HepG2 (cell line): Measurements from ENCODE around the gene SELENOV. TPM values are rescaled to one million over a fixed set of nuclear protein-coding genes. Genes with fewer than 3 reads are reported as not detected.

Source experiments
- GRHL1 ChIP-seq: sonication (generic); formaldehyde crosslinking; conservative IDR thresholded peaks from 2 replicates; pipeline ENCODE4 v1.8.0; 2022; ENCODE audit warnings: missing genetic modification reagents
- HMGA1 ChIP-seq: sonication (generic); formaldehyde crosslinking; conservative IDR thresholded peaks from 2 replicates; pipeline ENCODE4 v1.4.0; 2020; ENCODE audit warnings: missing genetic modification reagents
- ISL2 ChIP-seq: sonication (generic); formaldehyde crosslinking; IDR thresholded peaks from 2 replicates; pipeline ENCODE4 v1.5.0; 2020; ENCODE audit warnings: missing genetic modification reagents
- KDM5B ChIP-seq: sonication (generic); formaldehyde crosslinking; IDR thresholded peaks from 2 replicates; pipeline ENCODE4 v1.4.0; 2020; ENCODE audit warnings: missing genetic modification reagents, mild to moderate bottlenecking, borderline replicate concordance
- NCOA2 ChIP-seq: sonication (generic); formaldehyde crosslinking; IDR thresholded peaks from 2 replicates; pipeline ENCODE4 v1.8.0; 2022; ENCODE audit warnings: inconsistent platforms
- RORA ChIP-seq: sonication (generic); formaldehyde crosslinking; IDR thresholded peaks from 2 replicates; pipeline ENCODE4 v1.5.0; 2020; ENCODE audit warnings: mild to moderate bottlenecking, missing genetic modification reagents, moderate library complexity
- ZMAT3 ChIP-seq: sonication (generic); formaldehyde crosslinking; conservative IDR thresholded peaks from 2 replicates; pipeline ENCODE4 v1.7.0; 2021; ENCODE audit warnings: missing genetic modification reagents
- ZNF101 ChIP-seq: sonication (generic); formaldehyde crosslinking; IDR thresholded peaks from 2 replicates; pipeline ENCODE4 v1.4.0; 2020; ENCODE audit warnings: mild to moderate bottlenecking, low read depth, missing genetic modification reagents, borderline replicate concordance
- ZNF30 ChIP-seq: sonication (generic); formaldehyde crosslinking; IDR thresholded peaks from 2 replicates; pipeline ENCODE4 v1.5.0; 2020; ENCODE audit warnings: mild to moderate bottlenecking, missing genetic modification reagents
- ZNF33B ChIP-seq: sonication (generic); formaldehyde crosslinking; IDR thresholded peaks from 2 replicates; pipeline ENCODE4 v1.5.1; 2020; ENCODE audit warnings: mild to moderate bottlenecking, missing genetic modification reagents
- ZNF552 ChIP-seq: sonication (generic); formaldehyde crosslinking; IDR thresholded peaks from 2 replicates; pipeline ENCODE4 v1.9.0; 2022; ENCODE audit warnings: missing genetic modification reagents, mild to moderate bottlenecking, borderline replicate concordance
- ZNF564 ChIP-seq: sonication (generic); formaldehyde crosslinking; IDR thresholded peaks from 2 replicates; pipeline ENCODE4 v1.8.1; 2023; ENCODE audit warnings: mild to moderate bottlenecking, missing genetic modification reagents
- ZNF878 ChIP-seq: sonication (generic); formaldehyde crosslinking; IDR thresholded peaks from 2 replicates; pipeline ENCODE4 v1.8.1; 2023; ENCODE audit warnings: mild to moderate bottlenecking, missing genetic modification reagents, moderate library complexity
- polyA plus RNA-seq, 8 experiments: library from polyadenylated mRNA; depleted of rRNA in 3 of 8; stranded (reverse) in 7 of 8; unstranded in 1 of 8; fragments of >200 nt; fragmentation: Illumina TruSeq in 4 of 8; extraction: Trizol in 4 of 8; gene quantifications; 2 replicates each; pipeline versions ENCODE4 v1.2.1 to v1.2.3, GENCODE V29; 2011 to 2016; ENCODE audit warnings: low read depth in 4 of 8, missing spikeins in 1 of 8, mixed read lengths in 1 of 8; ENCODE audit not compliant: insufficient read depth in 1 of 8
- total RNA-seq, 5 experiments: library from RNA; depleted of rRNA; stranded (reverse); fragments of >200 nt; fragmentation: Illumina TruSeq; extraction: Trizol; gene quantifications; 2 replicates each; pipeline ENCODE4 v1.2.3, GENCODE V29; 2016; ENCODE audit warnings: low read depth in 1 of 5
- TF ChIP-seq, protein P1 (sequence below): sonication (generic); formaldehyde crosslinking; IDR thresholded peaks from 2 replicates; pipeline ENCODE4 v1.4.0; 2020; ENCODE audit warnings: missing genetic modification reagents
- TF ChIP-seq, protein P2 (sequence below): sonication (generic); formaldehyde crosslinking; IDR thresholded peaks from 2 replicates; pipeline ENCODE4 v1.4.0; 2020; ENCODE audit warnings: missing genetic modification reagents, mild to moderate bottlenecking, borderline replicate concordance

SELENOV gene
- total and polyA plus RNA-seq, 2 of the 13 experiments (the other 11 are each of a cell fraction or from before 2014, with no cell fraction given), result not detected

GRCh38 chr19:39502640-39503417, 12.1 kb upstream of the SELENOV start (continued):
- TF ChIP-seq, protein P1, sequence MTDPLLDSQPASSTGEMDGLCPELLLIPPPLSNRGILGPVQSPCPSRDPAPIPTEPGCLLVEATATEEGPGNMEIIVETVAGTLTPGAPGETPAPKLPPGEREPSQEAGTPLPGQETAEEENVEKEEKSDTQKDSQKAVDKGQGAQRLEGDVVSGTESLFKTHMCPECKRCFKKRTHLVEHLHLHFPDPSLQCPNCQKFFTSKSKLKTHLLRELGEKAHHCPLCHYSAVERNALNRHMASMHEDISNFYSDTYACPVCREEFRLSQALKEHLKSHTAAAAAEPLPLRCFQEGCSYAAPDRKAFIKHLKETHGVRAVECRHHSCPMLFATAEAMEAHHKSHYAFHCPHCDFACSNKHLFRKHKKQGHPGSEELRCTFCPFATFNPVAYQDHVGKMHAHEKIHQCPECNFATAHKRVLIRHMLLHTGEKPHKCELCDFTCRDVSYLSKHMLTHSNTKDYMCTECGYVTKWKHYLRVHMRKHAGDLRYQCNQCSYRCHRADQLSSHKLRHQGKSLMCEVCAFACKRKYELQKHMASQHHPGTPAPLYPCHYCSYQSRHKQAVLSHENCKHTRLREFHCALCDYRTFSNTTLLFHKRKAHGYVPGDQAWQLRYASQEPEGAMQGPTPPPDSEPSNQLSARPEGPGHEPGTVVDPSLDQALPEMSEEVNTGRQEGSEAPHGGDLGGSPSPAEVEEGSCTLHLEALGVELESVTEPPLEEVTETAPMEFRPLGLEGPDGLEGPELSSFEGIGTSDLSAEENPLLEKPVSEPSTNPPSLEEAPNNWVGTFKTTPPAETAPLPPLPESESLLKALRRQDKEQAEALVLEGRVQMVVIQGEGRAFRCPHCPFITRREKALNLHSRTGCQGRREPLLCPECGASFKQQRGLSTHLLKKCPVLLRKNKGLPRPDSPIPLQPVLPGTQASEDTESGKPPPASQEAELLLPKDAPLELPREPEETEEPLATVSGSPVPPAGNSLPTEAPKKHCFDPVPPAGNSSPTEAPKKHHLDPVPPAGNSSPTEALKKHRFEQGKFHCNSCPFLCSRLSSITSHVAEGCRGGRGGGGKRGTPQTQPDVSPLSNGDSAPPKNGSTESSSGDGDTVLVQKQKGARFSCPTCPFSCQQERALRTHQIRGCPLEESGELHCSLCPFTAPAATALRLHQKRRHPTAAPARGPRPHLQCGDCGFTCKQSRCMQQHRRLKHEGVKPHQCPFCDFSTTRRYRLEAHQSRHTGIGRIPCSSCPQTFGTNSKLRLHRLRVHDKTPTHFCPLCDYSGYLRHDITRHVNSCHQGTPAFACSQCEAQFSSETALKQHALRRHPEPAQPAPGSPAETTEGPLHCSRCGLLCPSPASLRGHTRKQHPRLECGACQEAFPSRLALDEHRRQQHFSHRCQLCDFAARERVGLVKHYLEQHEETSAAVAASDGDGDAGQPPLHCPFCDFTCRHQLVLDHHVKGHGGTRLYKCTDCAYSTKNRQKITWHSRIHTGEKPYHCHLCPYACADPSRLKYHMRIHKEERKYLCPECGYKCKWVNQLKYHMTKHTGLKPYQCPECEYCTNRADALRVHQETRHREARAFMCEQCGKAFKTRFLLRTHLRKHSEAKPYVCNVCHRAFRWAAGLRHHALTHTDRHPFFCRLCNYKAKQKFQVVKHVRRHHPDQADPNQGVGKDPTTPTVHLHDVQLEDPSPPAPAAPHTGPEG, result peak; percentile 95
- TF ChIP-seq ISL2 (CRISPR knock-in tag), result peak; percentile 34; the same call in 1 of the 2 replicates
- TF ChIP-seq ZNF101 (CRISPR knock-in tag), result peak; percentile 96
- TF ChIP-seq, protein P2, sequence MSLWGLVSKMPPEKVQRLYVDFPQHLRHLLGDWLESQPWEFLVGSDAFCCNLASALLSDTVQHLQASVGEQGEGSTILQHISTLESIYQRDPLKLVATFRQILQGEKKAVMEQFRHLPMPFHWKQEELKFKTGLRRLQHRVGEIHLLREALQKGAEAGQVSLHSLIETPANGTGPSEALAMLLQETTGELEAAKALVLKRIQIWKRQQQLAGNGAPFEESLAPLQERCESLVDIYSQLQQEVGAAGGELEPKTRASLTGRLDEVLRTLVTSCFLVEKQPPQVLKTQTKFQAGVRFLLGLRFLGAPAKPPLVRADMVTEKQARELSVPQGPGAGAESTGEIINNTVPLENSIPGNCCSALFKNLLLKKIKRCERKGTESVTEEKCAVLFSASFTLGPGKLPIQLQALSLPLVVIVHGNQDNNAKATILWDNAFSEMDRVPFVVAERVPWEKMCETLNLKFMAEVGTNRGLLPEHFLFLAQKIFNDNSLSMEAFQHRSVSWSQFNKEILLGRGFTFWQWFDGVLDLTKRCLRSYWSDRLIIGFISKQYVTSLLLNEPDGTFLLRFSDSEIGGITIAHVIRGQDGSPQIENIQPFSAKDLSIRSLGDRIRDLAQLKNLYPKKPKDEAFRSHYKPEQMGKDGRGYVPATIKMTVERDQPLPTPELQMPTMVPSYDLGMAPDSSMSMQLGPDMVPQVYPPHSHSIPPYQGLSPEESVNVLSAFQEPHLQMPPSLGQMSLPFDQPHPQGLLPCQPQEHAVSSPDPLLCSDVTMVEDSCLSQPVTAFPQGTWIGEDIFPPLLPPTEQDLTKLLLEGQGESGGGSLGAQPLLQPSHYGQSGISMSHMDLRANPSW, result no peak
- TF ChIP-seq ZNF33B, result peak; percentile 90; the same call in 1 of the 2 replicates
- no peak for TF ChIP-seq HMGA1
- TF ChIP-seq ZMAT3 (CRISPR knock-in tag), result peak; percentile 100
- TF ChIP-seq ZNF564 (CRISPR knock-in tag), result peak; percentile 97
- peak; percentile 72; the same call in 1 of the 2 replicates for TF ChIP-seq ZNF878
- peak; percentile 100 for TF ChIP-seq KDM5B (CRISPR knock-in tag)
- TF ChIP-seq GRHL1 (CRISPR knock-in tag), result 0 out of 2 replicates have a peak, but pooled peaks have one; percentile 20
- 0 out of 2 replicates have a peak, but pooled peaks have one; percentile 51 for TF ChIP-seq RORA (CRISPR knock-in tag)
- peak; percentile 99; the same call in 1 of the 2 replicates for TF ChIP-seq ZNF552 (CRISPR knock-in tag)
- peak; percentile 98 for TF ChIP-seq ZNF30
- TF ChIP-seq NCOA2 (CRISPR knock-in tag), result peak; percentile 65; the same call in 1 of the 2 replicates
